ENCODE data around the gene PABPC1L2B.
"Not testable (repeated sequence)": the region's sequence is repeated elsewhere in the genome, so short reads cannot be mapped to it uniquely, and the experiment has no call there.

PABPC1L2B gene

GRCh38 chrX:73002733-73003132 is at the start of gene PABPC1L2B:
TSS of gene PABPC1L2B (plus strand) at chrX:73002939. CDS start at chrX:73003643, 704 bp downstream.
- DNase-seq: not testable (repeated sequence)

- not testable (repeated sequence) for DNase-seq
Measured at GRCh38 chrX:72959971-72960370, 42.8 kb upstream of the PABPC1L2B start.

GRCh38 chrX:72971859-72972258 is 30.9 kb upstream of the PABPC1L2B start:
- not testable (repeated sequence) for DNase-seq

GRCh38 chrX:72974885-72975284 is 27.9 kb upstream of the PABPC1L2B start:
- not testable (repeated sequence) for DNase-seq

- DNase-seq: not testable (repeated sequence)
Measured at GRCh38 chrX:72980894-72981469, 21.8 kb upstream of the PABPC1L2B start.

GRCh38 chrX:73004032-73004431 is 1.3 kb downstream of the PABPC1L2B start:
- not testable (repeated sequence) for DNase-seq

GRCh38 chrX:73021361-73022092 is 18.8 kb downstream of the PABPC1L2B start:
- no peak for DNase-seq

- DNase-seq: not testable (repeated sequence)
Measured at GRCh38 chrX:73022093-73022445, 19.3 kb downstream of the PABPC1L2B start.

- no peak for DNase-seq
Measured at GRCh38 chrX:73028876-73029275, 26.1 kb downstream of the PABPC1L2B start.
